GM12891 (cell line): ENCODE measurements around the gene PRELID3B.

Experiments
- PAX5 ChIP-seq: IDR thresholded peaks from 2 replicates; pipeline ENCODE4 v1.6.1; 2011; ENCODE audit warnings: low read length, moderate library complexity, mild to moderate bottlenecking; ENCODE audit not compliant: insufficient read depth, severe bottlenecking
- POLR2A ChIP-seq: IDR thresholded peaks from 2 replicates; pipeline ENCODE4 v1.6.1; 2011; ENCODE audit warnings: low read depth, low read length, control low read depth
- POLR2AphosphoS5 ChIP-seq: IDR thresholded peaks from 2 replicates; pipeline ENCODE4 v1.6.1; 2011; ENCODE audit warnings: low read depth, low read length, control low read depth
- SPI1 ChIP-seq: IDR thresholded peaks from 2 replicates; pipeline ENCODE4 v1.6.1; 2011; ENCODE audit warnings: low read depth, low read length, control low read depth
- TAF1 ChIP-seq: IDR thresholded peaks from 2 replicates; pipeline ENCODE4 v1.6.1; 2011; ENCODE audit warnings: low read depth, low read length, control low read depth

GRCh38 chr20:59035381-59035780 is 7.2 kb downstream of the PRELID3B start:
- TF ChIP-seq POLR2A (no peak), POLR2AphosphoS5 (no peak), TAF1 (no peak), SPI1 (no peak), PAX5 (no peak)
